ENCODE data around the gene VPS29.
"Not testable (repeated sequence)": the region's sequence is repeated elsewhere in the genome, so short reads cannot be mapped to it uniquely, and the experiment has no call there.

VPS29 gene

GRCh38 chr12:110520876-110521712, 19.2 kb upstream of the VPS29 start:
- not testable (repeated sequence) for DNase-seq

- not testable (repeated sequence) for DNase-seq
Observed at GRCh38 chr12:110518014-110518413, 16.1 kb upstream of the VPS29 start.

GRCh38 chr12:110516995-110517394, 15.1 kb upstream of the VPS29 start:
- no peak for DNase-seq

GRCh38 chr12:110514363-110514762, 12.5 kb upstream of the VPS29 start:
- DNase-seq: no peak

- no peak for DNase-seq
Observed at GRCh38 chr12:110513842-110514241, 11.9 kb upstream of the VPS29 start.

GRCh38 chr12:110508071-110508586, 6.2 kb upstream of the VPS29 start:
- no peak for DNase-seq

GRCh38 chr12:110505332-110505731, 3.4 kb upstream of the VPS29 start:
- DNase-seq: no peak

GRCh38 chr12:110503432-110503831, 1.5 kb upstream of the VPS29 start:
- no peak for DNase-seq

GRCh38 chr12:110501399-110501751, 536 bp downstream of the VPS29 start:
- DNase-seq: peak; percentile 57 to 59

GRCh38 chr12:110498984-110499706, 2.8 kb downstream of the VPS29 start:
- peak; percentile 81 to 82 for DNase-seq

- DNase-seq: no peak
Observed at GRCh38 chr12:110475426-110475825, 26.5 kb downstream of the VPS29 start.

- DNase-seq: peak; percentile 96
Observed at GRCh38 chr12:110468214-110469048, 33.5 kb downstream of the VPS29 start, which contains the start of the genes FAM216A and GPN3. Gene FAM216A, plus strand, starts transcription at chr12:110468845. Its CDS starts 31 bp downstream, at chr12:110468876. Gene GPN3, minus strand, starts transcription at chr12:110468257. Its CDS starts 54 bp downstream, at chr12:110468203.

GRCh38 chr12:110467847-110468213, 34.1 kb downstream of the VPS29 start:
- no peak for DNase-seq

- DNase-seq: peak; percentile 19 to 21
Observed at GRCh38 chr12:110466791-110467190, 35.1 kb downstream of the VPS29 start.

GRCh38 chr12:110465765-110466164, 36.1 kb downstream of the VPS29 start:
- not testable (repeated sequence) for DNase-seq

- DNase-seq: no peak
Observed at GRCh38 chr12:110465024-110465423, 36.9 kb downstream of the VPS29 start.

- DNase-seq: not testable (repeated sequence)
Observed at GRCh38 chr12:110461189-110461588, 40.7 kb downstream of the VPS29 start.

GRCh38 chr12:110458756-110459155, 43.2 kb downstream of the VPS29 start:
- DNase-seq: no peak

GRCh38 chr12:110453569-110454296, 48.2 kb downstream of the VPS29 start:
- no peak for DNase-seq

- no peak for DNase-seq
Observed at GRCh38 chr12:110451263-110451662, 50.6 kb downstream of the VPS29 start.

- DNase-seq: peak; percentile 90 to 91
Observed at GRCh38 chr12:110449799-110450497, 52.0 kb downstream of the VPS29 start, which contains the start of gene ARPC3. Gene ARPC3, minus strand, starts transcription at chr12:110450337. Its CDS starts 77 bp downstream, at chr12:110450260.
